Central memory CD4-positive, alpha-beta T cell (primary cell): Measurements from ENCODE around the gene OXCT2.

Experiments
- DNase-seq: peaks from one replicate; pipeline ENCODE4 v3.0.0; 2022

OXCT2 gene

GRCh38 chr1:39762550-39763540 lies 8.3 kb downstream of the OXCT2 start:
- DNase-seq: no peak

GRCh38 chr1:39761557-39762260 lies 9.4 kb downstream of the OXCT2 start:
- DNase-seq: no peak

- DNase-seq: no peak
Observed at GRCh38 chr1:39761016-39761415, 10.1 kb downstream of the OXCT2 start.

- DNase-seq: no peak
Observed at GRCh38 chr1:39760074-39761008, 10.8 kb downstream of the OXCT2 start.

GRCh38 chr1:39759436-39759726 lies 11.8 kb downstream of the OXCT2 start:
- DNase-seq: no peak

GRCh38 chr1:39758556-39759435 lies 12.4 kb downstream of the OXCT2 start:
- DNase-seq: no peak

GRCh38 chr1:39757501-39757900 lies 13.6 kb downstream of the OXCT2 start:
- DNase-seq: no peak

GRCh38 chr1:39755965-39756659 lies 15.0 kb downstream of the OXCT2 start:
- no peak for DNase-seq

- DNase-seq: no peak
Observed at GRCh38 chr1:39754906-39755504, 16.1 kb downstream of the OXCT2 start.

- DNase-seq: no peak
Observed at GRCh38 chr1:39754026-39754570, 17.1 kb downstream of the OXCT2 start.

- DNase-seq: no peak
Observed at GRCh38 chr1:39753132-39754025, 17.8 kb downstream of the OXCT2 start.

- no peak for DNase-seq
Observed at GRCh38 chr1:39752703-39753102, 18.4 kb downstream of the OXCT2 start.

- DNase-seq: no peak
Observed at GRCh38 chr1:39751595-39751994, 19.6 kb downstream of the OXCT2 start.

- DNase-seq: no peak
Observed at GRCh38 chr1:39745016-39745670, 26.0 kb downstream of the OXCT2 start.

- DNase-seq: peak; percentile 82
Observed at GRCh38 chr1:39738622-39739366, 32.4 kb downstream of the OXCT2 start, which contains the start of gene PPIE. PPIE (plus strand) TSS chr1:39738882; CDS start chr1:39738901, 19 bp downstream.

- DNase-seq: no peak
Observed at GRCh38 chr1:39737546-39738169, 33.5 kb downstream of the OXCT2 start.

- no peak for DNase-seq
Observed at GRCh38 chr1:39735731-39736130, 35.4 kb downstream of the OXCT2 start.

GRCh38 chr1:39733161-39733560 lies 38.0 kb downstream of the OXCT2 start:
- no peak for DNase-seq
